Omental fat pad (tissue), 4 donors: ENCODE data around the gene TMEM247. TPM values are rescaled to one million over a fixed set of nuclear protein-coding genes. Genes with fewer than 3 reads are reported as not detected.

ENCODE experiments used
- ATAC-seq: fragments of 150-250 bp; one replicate; pipeline ENCODE4 v1.9.1; 2016; ENCODE audit warnings: mild to moderate bottlenecking, moderate library complexity; ENCODE audit not compliant: low FRiP score
- DNase-seq: peaks from one replicate; pipeline ENCODE4 v3.0.0-alpha.2; 2019; ENCODE audit warnings: low spot score
- CTCF ChIP-seq, 3 donors: fragments of 450-650 bp; IDR thresholded peaks; one replicate each; pipeline ENCODE4 v1.5.1; 2016 to 2017; ENCODE audit warnings: antibody characterized with exemption in 3 of 3, mild to moderate bottlenecking in 3 of 3, moderate library complexity in 2 of 3
- total RNA-seq, 4 donors: library from RNA; depleted of rRNA; stranded (reverse); fragments of >200 nt; gene quantifications; one replicate each; pipeline ENCODE4 v1.1.0, GENCODE V29; 2016

The TMEM247 gene
- total RNA-seq, 4 donors from 2014 or later, result not detected

GRCh38 chr2:46509804-46510203 is 30.4 kb downstream of the TMEM247 start:
- no peak for TF ChIP-seq CTCF (IDR thresholded peaks at IDR 0.05)
- ATAC-seq (no peak), DNase-seq (no peak)

- ATAC-seq (no peak), DNase-seq (no peak)
- TF ChIP-seq CTCF (IDR thresholded peaks at IDR 0.05), result no peak
Observed at GRCh38 chr2:46510598-46511177, 31.3 kb downstream of the TMEM247 start.

GRCh38 chr2:46512185-46512584 is 32.8 kb downstream of the TMEM247 start:
- no peak for TF ChIP-seq CTCF (IDR thresholded peaks at IDR 0.05)
- DNase-seq, result no peak
- no peak for ATAC-seq

- no peak for ATAC-seq
- TF ChIP-seq CTCF (IDR thresholded peaks at IDR 0.05), result no peak
- DNase-seq, result no peak
Observed at GRCh38 chr2:46514738-46515137, 35.4 kb downstream of the TMEM247 start.

GRCh38 chr2:46517485-46517884 is 38.1 kb downstream of the TMEM247 start:
- ATAC-seq, result no peak
- DNase-seq, result no peak
- TF ChIP-seq CTCF (IDR thresholded peaks at IDR 0.05), result no peak

GRCh38 chr2:46518861-46519260 is 39.5 kb downstream of the TMEM247 start:
- ATAC-seq (no peak), DNase-seq (no peak)
- TF ChIP-seq CTCF (IDR thresholded peaks at IDR 0.05), result no peak

- TF ChIP-seq CTCF (IDR thresholded peaks at IDR 0.05), result no peak
- no peak for ATAC-seq
Observed at GRCh38 chr2:46519265-46519664, 39.9 kb downstream of the TMEM247 start.

More at GRCh38 chr2:46519265-46519664, 39.9 kb downstream of the TMEM247 start:
- no peak for DNase-seq
